KMS-11 (cell line): ENCODE data around the gene NDOR1.

ENCODE experiments used
- H2AFZ ChIP-seq: fragments of 200-600 bp; sonication (generic); 2 replicates; pipeline ENCODE4 v1.6.1; 2016; ENCODE audit warnings: antibody characterized with exemption, mixed run types, low read depth
- H3K27ac ChIP-seq: fragments of 200-600 bp; sonication (generic); 2 replicates; pipeline ENCODE4 v1.6.1; 2016; ENCODE audit warnings: mild to moderate bottlenecking, mixed run types
- H3K27me3 ChIP-seq: fragments of 200-600 bp; sonication (generic); 2 replicates; pipeline ENCODE4 v1.6.1; 2017; ENCODE audit warnings: mild to moderate bottlenecking, low read depth, mixed run types, moderate library complexity; ENCODE audit not compliant: insufficient read depth
- H3K36me3 ChIP-seq: fragments of 200-600 bp; sonication (generic); 2 replicates; pipeline ENCODE4 v1.6.1; 2017; ENCODE audit warnings: mild to moderate bottlenecking, mixed run types; ENCODE audit not compliant: insufficient read depth
- H3K4me1 ChIP-seq: fragments of 200-600 bp; sonication (generic); 2 replicates; pipeline ENCODE4 v1.6.1; 2016; ENCODE audit warnings: mild to moderate bottlenecking, low read depth, mixed run types; ENCODE audit not compliant: poor library complexity, severe bottlenecking
- H3K4me2 ChIP-seq: fragments of 200-600 bp; sonication (generic); 2 replicates; pipeline ENCODE4 v1.7.0; 2016; ENCODE audit warnings: mild to moderate bottlenecking, mixed run types
- H3K4me3 ChIP-seq: fragments of 200-600 bp; sonication (generic); IDR thresholded peaks from 2 replicates; pipeline ENCODE4 v1.6.1; 2017; ENCODE audit warnings: low read depth, low read length, mixed read lengths; ENCODE audit not compliant: insufficient read depth
- H3K79me2 ChIP-seq: fragments of 200-600 bp; sonication (generic); 2 replicates; pipeline ENCODE4 v1.6.1; 2016; ENCODE audit warnings: low read depth, mixed run types; ENCODE audit not compliant: insufficient read depth
- H3K9ac ChIP-seq: fragments of 200-600 bp; sonication (generic); 2 replicates; pipeline ENCODE4 v1.6.1; 2016; ENCODE audit warnings: mild to moderate bottlenecking, mixed run types
- H4K20me1 ChIP-seq: fragments of 200-600 bp; sonication (generic); 2 replicates; pipeline ENCODE4 v1.6.1; 2016; ENCODE audit warnings: mild to moderate bottlenecking, mixed run types; ENCODE audit not compliant: insufficient read depth
- CTCF ChIP-seq: fragments of 200-600 bp; sonication (generic); conservative IDR thresholded peaks from 2 replicates; pipeline ENCODE4 v1.6.1; 2017; ENCODE audit warnings: low read depth, mild to moderate bottlenecking, antibody characterized with exemption, low read length, moderate library complexity, mixed read lengths

The NDOR1 gene

GRCh38 chr9:137178939-137179630 is 26.4 kb upstream of the NDOR1 start:
- no peak for TF ChIP-seq CTCF
- Histone ChIP-seq H4K20me1 (no peaks in the 10 kb centered on the region), H2AFZ (no peak overlapping the region), H3K27me3 (no peaks in the 10 kb centered on the region), H3K79me2 (no peaks in the 10 kb centered on the region), H3K4me3 (no peak overlapping the region), H3K36me3 (no peaks in the 10 kb centered on the region), H3K27ac (no peak overlapping the region), H3K9ac (no peak overlapping the region), H3K4me1 (peaks cover 4% of the 10 kb centered on the region), H3K4me2 (no peak overlapping the region)

DNA sequence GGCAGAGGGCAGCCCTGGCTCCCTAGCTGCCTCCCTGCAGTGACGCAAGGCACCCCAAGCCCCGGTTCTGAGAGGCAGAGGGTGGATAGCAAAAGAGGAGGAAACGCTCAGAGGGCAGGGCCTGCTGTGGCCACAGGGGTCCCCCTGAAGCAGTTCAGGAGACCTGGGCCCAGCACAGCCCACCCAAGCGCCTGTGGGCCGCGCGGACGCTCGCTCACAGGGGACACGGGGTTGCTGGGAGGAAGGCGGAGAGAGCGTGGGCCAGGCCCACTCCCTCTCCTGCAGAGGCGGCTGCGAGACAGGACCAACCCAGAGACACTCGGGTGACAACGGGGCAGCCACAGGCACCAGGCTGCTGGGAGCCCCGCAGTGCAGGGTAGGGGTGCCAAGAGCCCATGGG is 25.7 kb upstream of the NDOR1 start:
- Histone ChIP-seq H3K4me1 (no peaks in the 10 kb centered on the region), H3K79me2 (no peaks in the 10 kb centered on the region), H4K20me1 (no peaks in the 10 kb centered on the region), H3K27me3 (no peaks in the 10 kb centered on the region), H3K4me2 (no peak overlapping the region), H3K27ac (no peak overlapping the region), H3K9ac (no peak overlapping the region), H3K36me3 (no peaks in the 10 kb centered on the region), H3K4me3 (no peak overlapping the region), H2AFZ (no peak overlapping the region)
- TF ChIP-seq CTCF: no peak

- Histone ChIP-seq H4K20me1 (no peaks in the 10 kb centered on the region), H3K79me2 (no peaks in the 10 kb centered on the region), H3K36me3 (no peaks in the 10 kb centered on the region), H3K27me3 (no peaks in the 10 kb centered on the region), H2AFZ (no peak overlapping the region), H3K4me3 (no peak overlapping the region), H3K4me1 (no peaks in the 10 kb centered on the region), H3K27ac (no peak overlapping the region), H3K4me2 (no peak overlapping the region), H3K9ac (no peak overlapping the region)
- no peak for TF ChIP-seq CTCF
Measured at GRCh38 chr9:137180491-137180890, 25.0 kb upstream of the NDOR1 start.

GRCh38 chr9:137181680-137182079 is 23.8 kb upstream of the NDOR1 start:
- no peak overlapping the region for H3K4me2 ChIP-seq
- H3K27ac ChIP-seq: no peak overlapping the region
- no peak for TF ChIP-seq CTCF
- H4K20me1 ChIP-seq: no peaks in the 10 kb centered on the region
- peaks cover 3% of the 10 kb centered on the region for H3K4me1 ChIP-seq
- H3K4me3 ChIP-seq: no peak overlapping the region
- H3K27me3 ChIP-seq: no peaks in the 10 kb centered on the region
- no peaks in the 10 kb centered on the region for H3K36me3 ChIP-seq
- peaks cover 5% of the 10 kb centered on the region; the same call in 1 of the 2 replicates for H3K79me2 ChIP-seq
- H2AFZ ChIP-seq: no peak overlapping the region
- no peak overlapping the region for H3K9ac ChIP-seq
